K562 treated with DMSO at 1 percent for 4 hours (cell line): ENCODE results near the gene FAM209B. TPM values are rescaled to one million over a fixed set of nuclear protein-coding genes. Genes with fewer than 3 reads are reported as not detected.

Experiments used
- total RNA-seq: library from RNA; unstranded; fragments of 300-600 nt; gene quantifications from 2 replicates; pipeline ENCODE4 v1.2.3, GENCODE V29; 2022; ENCODE audit not compliant: insufficient read depth

Gene FAM209B, protein sequence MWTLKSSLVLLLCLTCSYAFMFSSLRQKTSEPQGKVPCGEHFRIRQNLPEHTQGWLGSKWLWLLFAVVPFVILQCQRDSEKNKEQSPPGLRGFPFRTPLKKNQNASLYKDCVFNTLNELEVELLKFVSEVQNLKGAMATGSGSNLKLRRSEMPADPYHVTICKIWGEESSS
- total RNA-seq = not detected in 2 replicates

DNA sequence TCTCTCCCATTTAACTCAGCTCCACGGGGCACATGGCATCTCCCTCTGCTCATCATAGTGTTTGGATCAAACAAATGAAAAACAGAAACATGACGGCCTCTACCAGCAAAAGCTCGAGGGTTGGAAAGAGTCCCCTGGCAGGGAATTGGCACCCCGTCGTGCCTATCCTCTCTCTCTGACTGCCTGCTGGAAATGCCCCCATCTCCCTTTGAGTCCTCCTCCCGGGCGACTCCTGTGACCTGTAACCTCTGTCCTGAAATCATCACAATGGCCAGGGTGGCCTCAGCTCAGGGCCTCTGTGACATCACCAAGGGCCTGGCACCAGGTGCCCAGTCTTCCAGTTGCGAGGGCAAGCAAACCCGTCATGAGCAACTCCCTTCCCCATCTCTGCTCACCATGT is at the start of gene FAM209B:
Gene FAM209B (plus strand): TSS at position 301 of the 400 bp plus-strand sequence. CDS start 96 bp downstream, at position 397.

DNA sequence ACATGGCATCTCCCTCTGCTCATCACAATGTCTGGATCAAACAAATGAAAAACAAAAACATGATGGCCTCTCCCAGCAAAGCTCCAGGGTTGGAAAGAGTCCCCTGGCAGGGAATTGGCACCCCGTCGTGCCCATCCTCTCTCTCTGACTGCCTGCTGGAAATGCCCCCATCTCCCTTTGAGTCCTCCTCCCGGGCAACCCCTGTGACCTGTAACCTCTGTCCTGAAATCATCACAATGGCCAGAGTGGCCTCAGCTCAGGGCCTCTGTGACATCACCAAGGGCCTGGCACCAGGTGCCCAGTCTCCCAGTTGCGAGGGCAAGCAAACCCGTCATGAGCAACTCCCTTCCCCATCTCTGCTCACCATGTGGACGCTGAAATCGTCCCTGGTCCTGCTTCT is 8.6 kb upstream of the FAM209B start, which contains the start of gene FAM209A:
Gene FAM209A (plus strand): TSS at position 301 of the 400 bp plus-strand sequence. CDS start 65 bp downstream, at position 366.

Other genes starting within 250 kb of the FAM209B start
- 46.8 and 55.1 TPM in 2 replicates for gene FAM210B, start 174.3 kb upstream of the FAM209B start, total RNA-seq
- gene AURKA, start 141.0 kb upstream of the FAM209B start, total RNA-seq = 67.0 and 87.0 TPM in 2 replicates
- gene CSTF1, start 140.6 kb upstream of the FAM209B start, total RNA-seq = 10.7 and 15.7 TPM in 2 replicates
- 6.1 and 7.4 TPM in 2 replicates for gene CASS4, start 121.0 kb upstream of the FAM209B start, total RNA-seq
- 54.8 and 62.2 TPM in 2 replicates for gene RTF2, start 64.6 kb upstream of the FAM209B start, total RNA-seq
- 2.0 TPM in 1 of 2 replicates, not detected in the other for gene FAM209A, start 8.5 kb upstream of the FAM209B start, total RNA-seq
- gene TFAP2C, start 96.1 kb downstream of the FAM209B start, total RNA-seq = not detected in 2 replicates